CD4-positive, alpha-beta T cell treated with Interleukin-6 at 100 ng/mL for 8 hours (primary cell): ENCODE results near the gene KIAA0408.
"Not testable (repeated sequence)": the region's sequence is repeated elsewhere in the genome, so short reads cannot be mapped to it uniquely, and the experiment has no call there.

Experiments
- DNase-seq: peaks from one replicate; pipeline ENCODE4 v3.0.0-alpha.2; 2020; ENCODE audit warnings: mixed read lengths, low spot score

KIAA0408 gene

GRCh38 chr6:127412016-127412415 lies 47.2 kb downstream of the KIAA0408 start:
- DNase-seq = not testable (repeated sequence)
